IMR-90 (cell line): ENCODE measurements around the gene TRO. TPM values are rescaled to one million over a fixed set of nuclear protein-coding genes. Genes with fewer than 3 reads are reported as not detected.

ENCODE experiments used
- ATAC-seq: fragments of 200-7000 bp; cut with Tn5 transposase; 2 replicates; pipeline ENCODE4 v1.9.1; 2020; ENCODE audit warnings: low read depth, mild to moderate bottlenecking, moderate library complexity
- BruUV-seq: library from RNA; stranded (reverse); fragments of 400-500 nt; replicated peaks from 2 replicates; lab custom pipeline; 2021; lab: Mats Ljungman, UMichigan
- CTCF ChIA-PET: fragments of 300-600 bp; formaldehyde crosslinking; extraction: SDS; loops from one replicate; lab custom pipeline; 2021; ENCODE audit warnings: antibody characterized with exemption; lab: Yijun Ruan, JAX
- POLR2A ChIA-PET: fragments of 300-600 bp; sonication (Branson Sonifier 250); formaldehyde crosslinking; loops from one replicate; lab custom pipeline; 2022; ENCODE audit warnings: antibody characterized with exemption; ENCODE audit not compliant: unreplicated experiment; lab: Charles Lee
- DNase-seq: peaks from one replicate; pipeline ENCODE4 v3.0.0; 2013
- H2AFZ ChIP-seq: replicated peaks from 2 replicates; pipeline ENCODE3; 2013; ENCODE audit warnings: low read length, mild to moderate bottlenecking; ENCODE audit not compliant: poor library complexity
- H2AK5ac ChIP-seq: 2 replicates; pipeline ENCODE4 v1.6.1; 2013; ENCODE audit warnings: low read depth, low read length, inconsistent platforms
- H2AK9ac ChIP-seq: replicated peaks from 2 replicates; pipeline ENCODE3; 2013; ENCODE audit warnings: mild to moderate bottlenecking, low read depth, low read length, moderate library complexity; ENCODE audit not compliant: poor library complexity
- H2BK120ac ChIP-seq: 2 replicates; pipeline ENCODE4 v1.6.1; 2013; ENCODE audit warnings: low read depth, low read length, inconsistent platforms
- H2BK15ac ChIP-seq: 3 replicates; pipeline ENCODE4 v1.6.1; 2013; ENCODE audit warnings: low read depth, low read length, inconsistent platforms
- H2BK20ac ChIP-seq: 2 replicates; pipeline ENCODE4 v1.6.1; 2013; ENCODE audit warnings: low read depth, mild to moderate bottlenecking, inconsistent platforms, low read length, moderate library complexity
- H2BK5ac ChIP-seq: 2 replicates; pipeline ENCODE4 v1.6.1; 2013; ENCODE audit warnings: mild to moderate bottlenecking, low read depth, low read length, inconsistent platforms; ENCODE audit not compliant: poor library complexity, severe bottlenecking
- H3K14ac ChIP-seq: replicated peaks from 2 replicates; pipeline ENCODE4 v1.6.1; 2013; ENCODE audit warnings: low read depth, low read length, inconsistent platforms
- H3K18ac ChIP-seq: 2 replicates; pipeline ENCODE4 v1.6.1; 2013; ENCODE audit warnings: low read depth, low read length, control low read depth
- H3K23ac ChIP-seq: 2 replicates; pipeline ENCODE4 v1.6.1; 2013; ENCODE audit warnings: low read depth, low read length, inconsistent platforms
- H3K27ac ChIP-seq: 2 replicates; pipeline ENCODE4 v1.5.1; 2013; ENCODE audit warnings: mild to moderate bottlenecking, control low read depth, low read length; ENCODE audit not compliant: insufficient read depth
- H3K27me3 ChIP-seq: 2 replicates; pipeline ENCODE4 v1.6.1; 2013; ENCODE audit warnings: low read length; ENCODE audit not compliant: control insufficient read depth, insufficient read depth
- H3K36me3 ChIP-seq: 2 replicates; pipeline ENCODE4 v1.6.1; 2013; ENCODE audit warnings: low read length, mixed read lengths; ENCODE audit not compliant: control insufficient read depth, insufficient read depth
- H3K4ac ChIP-seq: 2 replicates; pipeline ENCODE4 v1.6.1; 2013; ENCODE audit warnings: low read depth, low read length, inconsistent platforms
- H3K4me1 ChIP-seq: 2 replicates; pipeline ENCODE4 v1.6.1; 2013; ENCODE audit warnings: low read length, mixed read lengths; ENCODE audit not compliant: control insufficient read depth, insufficient read depth
- H3K4me2 ChIP-seq: 2 replicates; pipeline ENCODE4 v1.6.1; 2013; ENCODE audit warnings: low read depth, mild to moderate bottlenecking, control low read depth, low read length, moderate library complexity
- H3K4me3 ChIP-seq: 2 replicates; pipeline ENCODE4 v1.5.1; 2013; ENCODE audit warnings: low read depth, mild to moderate bottlenecking, control low read depth, low read length, moderate library complexity; ENCODE audit not compliant: insufficient read depth
- H3K56ac ChIP-seq: 2 replicates; pipeline ENCODE4 v1.6.1; 2013; ENCODE audit warnings: low read length, inconsistent platforms; ENCODE audit not compliant: insufficient read depth; ENCODE audit errors: extremely low read depth
- H3K79me1 ChIP-seq, 2 experiments: 2 replicates each; pipeline ENCODE4 v1.6.1; 2013; ENCODE audit warnings: low read length in 2 of 2, inconsistent platforms in 1 of 2, low read depth in 1 of 2
- H3K9ac ChIP-seq: 2 replicates; pipeline ENCODE4 v1.6.1; 2013; ENCODE audit warnings: low read depth, low read length, control low read depth
- H3K9me1 ChIP-seq: 2 replicates; pipeline ENCODE4 v1.6.1; 2013; ENCODE audit warnings: low read length, inconsistent platforms; ENCODE audit not compliant: insufficient read depth
- H3K9me3 ChIP-seq: 2 replicates; pipeline ENCODE4 v1.6.1; 2013; ENCODE audit warnings: low read length; ENCODE audit not compliant: control insufficient read depth, insufficient read depth
- H4K20me1 ChIP-seq: 2 replicates; pipeline ENCODE4 v1.6.1; 2013; ENCODE audit warnings: low read length, inconsistent platforms; ENCODE audit not compliant: insufficient read depth
- H4K5ac ChIP-seq: 2 replicates; pipeline ENCODE4 v1.6.1; 2013; ENCODE audit warnings: mild to moderate bottlenecking, low read depth, low read length, control low read depth
- H4K8ac ChIP-seq, 2 experiments: 2 replicates each; pipeline ENCODE4 v1.6.1; 2013; ENCODE audit warnings: low read depth in 2 of 2, low read length in 2 of 2, control low read depth in 1 of 2, inconsistent platforms in 1 of 2
- H4K91ac ChIP-seq: 2 replicates; pipeline ENCODE4 v1.6.1; 2013; ENCODE audit warnings: low read depth, low read length, inconsistent platforms; ENCODE audit not compliant: insufficient read depth
- CEBPB ChIP-seq: IDR thresholded peaks from 2 replicates; pipeline ENCODE4 v1.6.1; 2012; ENCODE audit warnings: low read depth, low read length, improper control_type of control experiment
- CHD1 ChIP-seq: IDR thresholded peaks from 2 replicates; pipeline ENCODE4 v1.6.1; 2012; ENCODE audit warnings: low read depth, low read length, improper control_type of control experiment
- FOS ChIP-seq: fragments of 150-350 bp; IDR thresholded peaks from 2 replicates; pipeline ENCODE4 v1.6.1; 2016; ENCODE audit warnings: low read depth, low read length
- MAFK ChIP-seq: IDR thresholded peaks from 2 replicates; pipeline ENCODE4 v1.6.1; 2012; ENCODE audit warnings: low read depth, low read length, improper control_type of control experiment
- MAZ ChIP-seq: IDR thresholded peaks from 2 replicates; pipeline ENCODE4 v1.6.1; 2012; ENCODE audit warnings: low read depth, mild to moderate bottlenecking, low read length, improper control_type of control experiment, moderate library complexity, borderline replicate concordance
- MXI1 ChIP-seq: IDR thresholded peaks from 2 replicates; pipeline ENCODE4 v1.6.1; 2012; ENCODE audit warnings: low read depth, mild to moderate bottlenecking, low read length, moderate library complexity, borderline replicate concordance
- POLR2A ChIP-seq: IDR thresholded peaks from 2 replicates; pipeline ENCODE4 v1.6.1; 2012; ENCODE audit warnings: mild to moderate bottlenecking, low read depth, low read length
- RAD21 ChIP-seq: IDR thresholded peaks from 2 replicates; pipeline ENCODE4 v1.6.1; 2012; ENCODE audit warnings: low read length, improper control_type of control experiment
- RCOR1 ChIP-seq: IDR thresholded peaks from 2 replicates; pipeline ENCODE4 v1.6.1; 2012; ENCODE audit warnings: mild to moderate bottlenecking, low read length, improper control_type of control experiment; ENCODE audit not compliant: insufficient replicate concordance
- SMC3 ChIP-seq: fragments of 150-350 bp; IDR thresholded peaks from 2 replicates; pipeline ENCODE4 v1.6.1; 2016; ENCODE audit warnings: low read depth, mild to moderate bottlenecking, antibody characterized with exemption, low read length, moderate library complexity
- USF2 ChIP-seq: fragments of 150-350 bp; IDR thresholded peaks from 2 replicates; pipeline ENCODE4 v1.6.1; 2017; ENCODE audit warnings: mild to moderate bottlenecking, antibody characterized with exemption, low read length, low read depth
- WGBS, 2 experiments: methylation state at CpG; one replicate each; pipeline versions ENCODE4 v1.1.5 to v1.1.7; 2013; ENCODE audit warnings: missing lambda C conversion rate in 2 of 2; ENCODE audit not compliant: insufficient read length in 1 of 2; ENCODE audit errors: extremely low coverage in 2 of 2; 5-methylcytosine and 5-hydroxymethylcytosine counted together
- dilution Hi-C: fragments of 300-500 bp; cut with HindIII; formaldehyde crosslinking; loops from one replicate; pipeline ENCODE4 v1.14.3; 2018; ENCODE audit warnings: low sequenced_read_pairs; ENCODE audit not compliant: unreplicated experiment
- in situ Hi-C: fragments of 300-500 bp; cut with MboI; formaldehyde crosslinking; loops from 3 replicates; pipeline ENCODE4 v1.14.3; 2019; ENCODE audit warnings: low sequenced_read_pairs, inconsistent platforms, mixed read lengths
- intact Hi-C: fragments of 100-400 bp; cut with micrococcal nuclease; formaldehyde crosslinking; loops from 2 replicates; pipeline ENCODE4 v1.10.0; 2022
- polyA plus RNA-seq, 3 experiments: library from polyadenylated mRNA; depleted of rRNA; stranded (reverse); fragments of >200 nt; gene quantifications; 2 replicates each; pipeline ENCODE4 v1.2.3, GENCODE V29; 2012; ENCODE audit warnings: low replicate concordance in 1 of 3
- total RNA-seq: library from RNA; depleted of rRNA; stranded (reverse); fragments of >200 nt; gene quantifications from 2 replicates; pipeline ENCODE4 v1.2.3, GENCODE V29; 2012

The TRO gene
- total and polyA plus RNA-seq, 2 of the 4 experiments (the other 2 are of a cell fraction): 35.1 to 54.2 TPM

DNA sequence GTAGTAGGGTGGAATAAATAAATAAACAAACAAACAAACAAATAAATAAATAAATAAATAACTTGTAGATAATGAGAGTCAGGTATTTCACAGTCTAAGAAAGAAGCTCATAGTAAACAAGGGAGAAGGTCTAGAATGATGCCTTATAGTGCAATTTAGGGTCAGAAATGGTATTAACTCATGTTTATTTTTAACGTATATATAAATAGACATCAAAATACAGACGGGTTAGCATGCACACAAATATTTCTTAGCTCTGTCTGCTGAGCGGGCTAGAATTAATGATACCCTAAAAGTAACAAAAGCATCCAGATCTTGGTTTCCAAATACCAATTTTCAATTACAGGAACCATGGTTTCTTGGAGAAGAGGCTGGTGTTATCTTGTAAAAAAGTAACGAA, 56.8 kb downstream of the TRO start:
- Histone ChIP-seq H4K91ac (no peak overlapping the region), H3K23ac (no peak overlapping the region), H4K8ac (no peak overlapping the region), H3K27ac (no peak overlapping the region), H3K36me3 (no peaks in the 10 kb centered on the region), H3K27me3 (peaks cover 2% of the 10 kb centered on the region; the same call in 1 of the 2 replicates), H3K56ac (no peak overlapping the region), H2BK15ac (no peak overlapping the region), H3K4me3 (no peak overlapping the region), H3K79me1 (no peaks in the 10 kb centered on the region), H3K9me1 (no peaks in the 10 kb centered on the region), H3K9me3 (no peaks in the 10 kb centered on the region), H4K20me1 (no peaks in the 10 kb centered on the region), H3K4me2 (no peak overlapping the region), H2BK5ac (no peak overlapping the region), H3K14ac (no peak overlapping the region), H2AFZ (no peak overlapping the region), H3K4me1 (no peaks in the 10 kb centered on the region), H3K9ac (no peak overlapping the region), H4K5ac (no peak overlapping the region), H2AK5ac (no peak overlapping the region), H2BK120ac (no peak overlapping the region), H2BK20ac (no peak overlapping the region), H3K18ac (no peak overlapping the region), H2AK9ac (no peak overlapping the region), H3K4ac (no peak overlapping the region)
- no CpG with 5 or more reads among the region's 4 CpGs for WGBS, 2 experiments
- no TSS peak for BruUV-seq
- in situ Hi-C loops: no loop called here
- dilution Hi-C loops: no loop called here
- DNase-seq (no peak), ATAC-seq (no peak)
- ChIA-PET POLR2A (no interaction called here), CTCF (no interaction called here)
- TF ChIP-seq MXI1 (no peak), SMC3 (no peak), USF2 (no peak), FOS (no peak), CHD1 (no peak), CEBPB (no peak), MAFK (no peak), POLR2A (no peak), RCOR1 (no peak), RAD21 (no peak), MAZ (no peak)
- intact Hi-C loops: no loop called here
